GM21367 (cell line): ENCODE measurements around the gene TSACC.
"Not testable (repeated sequence)": the region's sequence is repeated elsewhere in the genome, so short reads cannot be mapped to it uniquely, and the experiment has no call there.

Experiments
- ATAC-seq: cut with Tn5 transposase; IDR thresholded peaks from one replicate; pipeline ENCODE4 v1.9.1; 2021; ENCODE audit not compliant: unreplicated experiment

The TSACC gene

GRCh38 chr1:156338180-156338976 is at the start of gene TSACC, which contains the start of gene CCT3:
TSACC (plus strand) TSS chr1:156338526; CDS start chr1:156339758, 1,232 bp downstream.
CCT3 (minus strand) TSS chr1:156338292; CDS start chr1:156338184, 108 bp downstream.
- ATAC-seq = peak; percentile 90

GRCh38 chr1:156289857-156290256 is 48.5 kb upstream of the TSACC start:
- no peak for ATAC-seq

- no peak for ATAC-seq
Measured at GRCh38 chr1:156291226-156292061, 46.9 kb upstream of the TSACC start.

- ATAC-seq = no peak
Measured at GRCh38 chr1:156293098-156293434, 45.3 kb upstream of the TSACC start.

- no peak for ATAC-seq
Measured at GRCh38 chr1:156293895-156294294, 44.4 kb upstream of the TSACC start.

- ATAC-seq = no peak
Measured at GRCh38 chr1:156295391-156295947, 42.9 kb upstream of the TSACC start, which contains the start of gene GLMP. GLMP (minus strand) TSS chr1:156295679; CDS start chr1:156295645, 34 bp downstream.

GRCh38 chr1:156298852-156299357 is 39.4 kb upstream of the TSACC start, which contains the start of gene VHLL:
VHLL (minus strand) TSS chr1:156299307; CDS start chr1:156299189, 118 bp downstream.
- ATAC-seq = no peak

- ATAC-seq = no peak
Measured at GRCh38 chr1:156303241-156303640, 35.1 kb upstream of the TSACC start.

GRCh38 chr1:156305215-156305614 is 33.1 kb upstream of the TSACC start:
- no peak for ATAC-seq

GRCh38 chr1:156308078-156308477 is 30.2 kb upstream of the TSACC start:
- no peak for ATAC-seq

GRCh38 chr1:156310962-156311361 is 27.4 kb upstream of the TSACC start:
- ATAC-seq = no peak

- no peak for ATAC-seq
Measured at GRCh38 chr1:156316909-156317308, 21.4 kb upstream of the TSACC start.

- no peak for ATAC-seq
Measured at GRCh38 chr1:156319664-156320063, 18.7 kb upstream of the TSACC start.

- ATAC-seq = no peak
Measured at GRCh38 chr1:156320560-156320959, 17.8 kb upstream of the TSACC start.

- ATAC-seq = not testable (repeated sequence)
Measured at GRCh38 chr1:156323179-156323578, 15.1 kb upstream of the TSACC start.

GRCh38 chr1:156336242-156336641 is 2.1 kb upstream of the TSACC start:
- no peak for ATAC-seq

- ATAC-seq = no peak
Measured at GRCh38 chr1:156337052-156337887, 1.1 kb upstream of the TSACC start.

GRCh38 chr1:156337888-156338179 is 492 bp upstream of the TSACC start:
- no peak for ATAC-seq

- ATAC-seq = no peak
Measured at GRCh38 chr1:156342166-156342955, 4.0 kb downstream of the TSACC start.

GRCh38 chr1:156344409-156344808 is 6.1 kb downstream of the TSACC start:
- ATAC-seq = no peak
